HepG2 (cell line): ENCODE measurements around the gene ZG16. TPM values are rescaled to one million over a fixed set of nuclear protein-coding genes. Genes with fewer than 3 reads are reported as not detected.
A peak's percentile ranks its signal among the peaks of the same experiment; 100 is the strongest.

Source experiments
- CCAR2 ChIP-seq: fragments of 200-400 bp; formaldehyde crosslinking; optimal IDR thresholded peaks from 2 replicates; pipeline ENCODE3; 2018; ENCODE audit warnings: low read depth, mild to moderate bottlenecking, low read length, moderate library complexity
- FOXA3 ChIP-seq: IDR thresholded peaks from 2 replicates; pipeline ENCODE4 v1.6.1; 2016; ENCODE audit warnings: missing genetic modification reagents, missing compliant biosample characterization
- GATAD2A ChIP-seq: IDR thresholded peaks from 2 replicates; pipeline ENCODE4 v1.6.1; 2016
- MTF2 ChIP-seq: sonication (generic); formaldehyde crosslinking; IDR thresholded peaks from 2 replicates; pipeline ENCODE4 v1.5.0; 2020; ENCODE audit warnings: missing genetic modification reagents, borderline replicate concordance
- PCBP1 ChIP-seq: fragments of 200-400 bp; formaldehyde crosslinking; IDR thresholded peaks from 2 replicates; pipeline ENCODE4 v1.6.1; 2017; ENCODE audit warnings: mild to moderate bottlenecking, low read depth, low read length, borderline replicate concordance
- POLR2AphosphoS5 ChIP-seq: IDR thresholded peaks from 2 replicates; pipeline ENCODE4 v1.6.1; 2012; ENCODE audit warnings: low read depth, low read length
- ZMYM2 ChIP-seq: sonication (generic); formaldehyde crosslinking; IDR thresholded peaks from 2 replicates; pipeline ENCODE4 v1.8.0; 2022; ENCODE audit warnings: mild to moderate bottlenecking, missing genetic modification reagents
- ZNF430 ChIP-seq: sonication (generic); formaldehyde crosslinking; IDR thresholded peaks from 2 replicates; pipeline ENCODE4 v1.9.0; 2021; ENCODE audit warnings: mild to moderate bottlenecking, missing genetic modification reagents
- ZNF557 ChIP-seq: sonication (generic); formaldehyde crosslinking; IDR thresholded peaks from 2 replicates; pipeline ENCODE4 v1.4.0; 2020; ENCODE audit warnings: missing genetic modification reagents
- ZNF773 ChIP-seq: sonication (generic); formaldehyde crosslinking; IDR thresholded peaks from 2 replicates; pipeline ENCODE4 v1.4.0; 2020; ENCODE audit warnings: missing genetic modification reagents, borderline replicate concordance
- ZNF782 ChIP-seq: sonication (generic); formaldehyde crosslinking; IDR thresholded peaks from 2 replicates; pipeline ENCODE4 v1.4.0; 2020; ENCODE audit warnings: missing genetic modification reagents, mild to moderate bottlenecking, borderline replicate concordance
- ZNF790 ChIP-seq: sonication (generic); formaldehyde crosslinking; IDR thresholded peaks from 2 replicates; pipeline ENCODE4 v1.8.0; 2022; ENCODE audit warnings: missing genetic modification reagents, mild to moderate bottlenecking, borderline replicate concordance
- polyA plus RNA-seq, 8 experiments: library from polyadenylated mRNA; depleted of rRNA in 3 of 8; stranded (reverse) in 7 of 8; unstranded in 1 of 8; fragments of >200 nt; fragmentation: Illumina TruSeq in 4 of 8; extraction: Trizol in 4 of 8; gene quantifications; 2 replicates each; pipeline versions ENCODE4 v1.2.1 to v1.2.3, GENCODE V29; 2011 to 2016; ENCODE audit warnings: low read depth in 4 of 8, missing spikeins in 1 of 8, mixed read lengths in 1 of 8; ENCODE audit not compliant: insufficient read depth in 1 of 8
- total RNA-seq, 5 experiments: library from RNA; depleted of rRNA; stranded (reverse); fragments of >200 nt; fragmentation: Illumina TruSeq; extraction: Trizol; gene quantifications; 2 replicates each; pipeline ENCODE4 v1.2.3, GENCODE V29; 2016; ENCODE audit warnings: low read depth in 1 of 5
- TF ChIP-seq, protein P1 (sequence below): IDR thresholded peaks from 2 replicates; pipeline ENCODE4 v1.6.1; 2016; ENCODE audit warnings: missing compliant biosample characterization, missing genetic modification reagents, borderline replicate concordance
- TF ChIP-seq, protein P2 (sequence below): sonication (generic); formaldehyde crosslinking; IDR thresholded peaks from 2 replicates; pipeline ENCODE4 v1.4.0; 2020; ENCODE audit warnings: missing genetic modification reagents
- TF ChIP-seq, protein P3 (sequence below): IDR thresholded peaks from 2 replicates; pipeline ENCODE4 v1.6.1; 2016; ENCODE audit warnings: missing compliant biosample characterization, missing genetic modification reagents, borderline replicate concordance
- TF ChIP-seq, protein P4 (sequence below): sonication (generic); formaldehyde crosslinking; IDR thresholded peaks from 2 replicates; pipeline ENCODE4 v1.9.0; 2021; ENCODE audit warnings: missing genetic modification reagents, borderline replicate concordance
- TF ChIP-seq, protein P5 (sequence below): sonication (generic); formaldehyde crosslinking; IDR thresholded peaks from 2 replicates; pipeline ENCODE4 v1.4.0; 2020; ENCODE audit warnings: mild to moderate bottlenecking, missing genetic modification reagents

ZG16 gene
- total and polyA plus RNA-seq, 2 of the 13 experiments (the other 11 are each of a cell fraction or from before 2014, with no cell fraction given), result 0.04 to 0.07 TPM

- TF ChIP-seq FOXA3 (peak; percentile 63), MTF2 (CRISPR knock-in tag) (0 out of 2 replicates have a peak, but pooled peaks have one; percentile 45), ZNF790 (CRISPR knock-in tag) (0 out of 2 replicates have a peak, but pooled peaks have one; percentile 86), PCBP1 (peak; percentile 67; the same call in 1 of the 2 replicates), CCAR2 (no peak), ZNF782 (peak; percentile 48; the same call in 1 of the 2 replicates), ZNF773 (CRISPR knock-in tag) (no peak), POLR2AphosphoS5 (peak; percentile 98), ZNF430 (CRISPR knock-in tag) (no peak; the same call in 1 of the 2 replicates), ZMYM2 (no peak; the same call in 1 of the 2 replicates), ZNF557 (CRISPR knock-in tag) (peak; percentile 61; the same call in 1 of the 2 replicates), GATAD2A (CRISPR knock-in tag) (peak; percentile 26)
- TF ChIP-seq, protein P1, sequence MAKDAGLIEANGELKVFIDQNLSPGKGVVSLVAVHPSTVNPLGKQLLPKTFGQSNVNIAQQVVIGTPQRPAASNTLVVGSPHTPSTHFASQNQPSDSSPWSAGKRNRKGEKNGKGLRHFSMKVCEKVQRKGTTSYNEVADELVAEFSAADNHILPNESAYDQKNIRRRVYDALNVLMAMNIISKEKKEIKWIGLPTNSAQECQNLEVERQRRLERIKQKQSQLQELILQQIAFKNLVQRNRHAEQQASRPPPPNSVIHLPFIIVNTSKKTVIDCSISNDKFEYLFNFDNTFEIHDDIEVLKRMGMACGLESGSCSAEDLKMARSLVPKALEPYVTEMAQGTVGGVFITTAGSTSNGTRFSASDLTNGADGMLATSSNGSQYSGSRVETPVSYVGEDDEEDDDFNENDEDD (CRISPR knock-in tag), result peak; percentile 97
- TF ChIP-seq, protein P2, sequence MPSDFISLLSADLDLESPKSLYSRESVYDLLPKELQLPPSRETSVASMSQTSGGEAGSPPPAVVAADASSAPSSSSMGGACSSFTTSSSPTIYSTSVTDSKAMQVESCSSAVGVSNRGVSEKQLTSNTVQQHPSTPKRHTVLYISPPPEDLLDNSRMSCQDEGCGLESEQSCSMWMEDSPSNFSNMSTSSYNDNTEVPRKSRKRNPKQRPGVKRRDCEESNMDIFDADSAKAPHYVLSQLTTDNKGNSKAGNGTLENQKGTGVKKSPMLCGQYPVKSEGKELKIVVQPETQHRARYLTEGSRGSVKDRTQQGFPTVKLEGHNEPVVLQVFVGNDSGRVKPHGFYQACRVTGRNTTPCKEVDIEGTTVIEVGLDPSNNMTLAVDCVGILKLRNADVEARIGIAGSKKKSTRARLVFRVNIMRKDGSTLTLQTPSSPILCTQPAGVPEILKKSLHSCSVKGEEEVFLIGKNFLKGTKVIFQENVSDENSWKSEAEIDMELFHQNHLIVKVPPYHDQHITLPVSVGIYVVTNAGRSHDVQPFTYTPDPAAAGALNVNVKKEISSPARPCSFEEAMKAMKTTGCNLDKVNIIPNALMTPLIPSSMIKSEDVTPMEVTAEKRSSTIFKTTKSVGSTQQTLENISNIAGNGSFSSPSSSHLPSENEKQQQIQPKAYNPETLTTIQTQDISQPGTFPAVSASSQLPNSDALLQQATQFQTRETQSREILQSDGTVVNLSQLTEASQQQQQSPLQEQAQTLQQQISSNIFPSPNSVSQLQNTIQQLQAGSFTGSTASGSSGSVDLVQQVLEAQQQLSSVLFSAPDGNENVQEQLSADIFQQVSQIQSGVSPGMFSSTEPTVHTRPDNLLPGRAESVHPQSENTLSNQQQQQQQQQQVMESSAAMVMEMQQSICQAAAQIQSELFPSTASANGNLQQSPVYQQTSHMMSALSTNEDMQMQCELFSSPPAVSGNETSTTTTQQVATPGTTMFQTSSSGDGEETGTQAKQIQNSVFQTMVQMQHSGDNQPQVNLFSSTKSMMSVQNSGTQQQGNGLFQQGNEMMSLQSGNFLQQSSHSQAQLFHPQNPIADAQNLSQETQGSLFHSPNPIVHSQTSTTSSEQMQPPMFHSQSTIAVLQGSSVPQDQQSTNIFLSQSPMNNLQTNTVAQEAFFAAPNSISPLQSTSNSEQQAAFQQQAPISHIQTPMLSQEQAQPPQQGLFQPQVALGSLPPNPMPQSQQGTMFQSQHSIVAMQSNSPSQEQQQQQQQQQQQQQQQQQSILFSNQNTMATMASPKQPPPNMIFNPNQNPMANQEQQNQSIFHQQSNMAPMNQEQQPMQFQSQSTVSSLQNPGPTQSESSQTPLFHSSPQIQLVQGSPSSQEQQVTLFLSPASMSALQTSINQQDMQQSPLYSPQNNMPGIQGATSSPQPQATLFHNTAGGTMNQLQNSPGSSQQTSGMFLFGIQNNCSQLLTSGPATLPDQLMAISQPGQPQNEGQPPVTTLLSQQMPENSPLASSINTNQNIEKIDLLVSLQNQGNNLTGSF, result no peak; the same call in 1 of the 2 replicates
- TF ChIP-seq, protein P3, sequence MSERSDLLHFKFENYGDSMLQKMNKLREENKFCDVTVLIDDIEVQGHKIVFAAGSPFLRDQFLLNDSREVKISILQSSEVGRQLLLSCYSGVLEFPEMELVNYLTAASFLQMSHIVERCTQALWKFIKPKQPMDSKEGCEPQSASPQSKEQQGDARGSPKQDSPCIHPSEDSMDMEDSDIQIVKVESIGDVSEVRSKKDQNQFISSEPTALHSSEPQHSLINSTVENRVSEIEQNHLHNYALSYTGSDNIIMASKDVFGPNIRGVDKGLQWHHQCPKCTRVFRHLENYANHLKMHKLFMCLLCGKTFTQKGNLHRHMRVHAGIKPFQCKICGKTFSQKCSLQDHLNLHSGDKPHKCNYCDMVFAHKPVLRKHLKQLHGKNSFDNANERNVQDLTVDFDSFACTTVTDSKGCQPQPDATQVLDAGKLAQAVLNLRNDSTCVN (CRISPR knock-in tag), result peak; percentile 55; the same call in 1 of the 2 replicates
- TF ChIP-seq, protein P4, sequence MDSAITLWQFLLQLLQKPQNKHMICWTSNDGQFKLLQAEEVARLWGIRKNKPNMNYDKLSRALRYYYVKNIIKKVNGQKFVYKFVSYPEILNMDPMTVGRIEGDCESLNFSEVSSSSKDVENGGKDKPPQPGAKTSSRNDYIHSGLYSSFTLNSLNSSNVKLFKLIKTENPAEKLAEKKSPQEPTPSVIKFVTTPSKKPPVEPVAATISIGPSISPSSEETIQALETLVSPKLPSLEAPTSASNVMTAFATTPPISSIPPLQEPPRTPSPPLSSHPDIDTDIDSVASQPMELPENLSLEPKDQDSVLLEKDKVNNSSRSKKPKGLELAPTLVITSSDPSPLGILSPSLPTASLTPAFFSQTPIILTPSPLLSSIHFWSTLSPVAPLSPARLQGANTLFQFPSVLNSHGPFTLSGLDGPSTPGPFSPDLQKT (CRISPR knock-in tag), result no peak
- TF ChIP-seq, protein P5, sequence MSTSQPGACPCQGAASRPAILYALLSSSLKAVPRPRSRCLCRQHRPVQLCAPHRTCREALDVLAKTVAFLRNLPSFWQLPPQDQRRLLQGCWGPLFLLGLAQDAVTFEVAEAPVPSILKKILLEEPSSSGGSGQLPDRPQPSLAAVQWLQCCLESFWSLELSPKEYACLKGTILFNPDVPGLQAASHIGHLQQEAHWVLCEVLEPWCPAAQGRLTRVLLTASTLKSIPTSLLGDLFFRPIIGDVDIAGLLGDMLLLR (CRISPR knock-in tag), result peak; percentile 41; the same call in 1 of the 2 replicates
These were observed 38.0 kb downstream of the ZG16 start, which contains the start of gene PAGR1 (continued) for GRCh38 chr16:29815793-29816693.
